GM10266 (cell line): Measurements from ENCODE around the gene XYLT1.

Experiments used
- DNase-seq: peaks from one replicate; pipeline ENCODE4 v3.0.0; 2012; ENCODE audit errors: extremely low spot score
- TF ChIP-seq, protein P1 (sequence below): IDR thresholded peaks from 2 replicates; pipeline ENCODE4 v1.5.1; 2012; ENCODE audit warnings: mild to moderate bottlenecking, low read depth; ENCODE audit not compliant: control insufficient read depth, insufficient read depth; ENCODE audit errors: missing control alignments

XYLT1 gene

GRCh38 chr16:17457513-17457912, 13.2 kb downstream of the XYLT1 start:
- TF ChIP-seq, protein P1, sequence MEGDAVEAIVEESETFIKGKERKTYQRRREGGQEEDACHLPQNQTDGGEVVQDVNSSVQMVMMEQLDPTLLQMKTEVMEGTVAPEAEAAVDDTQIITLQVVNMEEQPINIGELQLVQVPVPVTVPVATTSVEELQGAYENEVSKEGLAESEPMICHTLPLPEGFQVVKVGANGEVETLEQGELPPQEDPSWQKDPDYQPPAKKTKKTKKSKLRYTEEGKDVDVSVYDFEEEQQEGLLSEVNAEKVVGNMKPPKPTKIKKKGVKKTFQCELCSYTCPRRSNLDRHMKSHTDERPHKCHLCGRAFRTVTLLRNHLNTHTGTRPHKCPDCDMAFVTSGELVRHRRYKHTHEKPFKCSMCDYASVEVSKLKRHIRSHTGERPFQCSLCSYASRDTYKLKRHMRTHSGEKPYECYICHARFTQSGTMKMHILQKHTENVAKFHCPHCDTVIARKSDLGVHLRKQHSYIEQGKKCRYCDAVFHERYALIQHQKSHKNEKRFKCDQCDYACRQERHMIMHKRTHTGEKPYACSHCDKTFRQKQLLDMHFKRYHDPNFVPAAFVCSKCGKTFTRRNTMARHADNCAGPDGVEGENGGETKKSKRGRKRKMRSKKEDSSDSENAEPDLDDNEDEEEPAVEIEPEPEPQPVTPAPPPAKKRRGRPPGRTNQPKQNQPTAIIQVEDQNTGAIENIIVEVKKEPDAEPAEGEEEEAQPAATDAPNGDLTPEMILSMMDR = no peak

GRCh38 chr16:17454162-17454730, 16.5 kb downstream of the XYLT1 start:
- no peak for DNase-seq
- TF ChIP-seq, protein P1 = no peak

More at GRCh38 chr16:17457513-17457912, 13.2 kb downstream of the XYLT1 start:
- DNase-seq = no peak

DNA sequence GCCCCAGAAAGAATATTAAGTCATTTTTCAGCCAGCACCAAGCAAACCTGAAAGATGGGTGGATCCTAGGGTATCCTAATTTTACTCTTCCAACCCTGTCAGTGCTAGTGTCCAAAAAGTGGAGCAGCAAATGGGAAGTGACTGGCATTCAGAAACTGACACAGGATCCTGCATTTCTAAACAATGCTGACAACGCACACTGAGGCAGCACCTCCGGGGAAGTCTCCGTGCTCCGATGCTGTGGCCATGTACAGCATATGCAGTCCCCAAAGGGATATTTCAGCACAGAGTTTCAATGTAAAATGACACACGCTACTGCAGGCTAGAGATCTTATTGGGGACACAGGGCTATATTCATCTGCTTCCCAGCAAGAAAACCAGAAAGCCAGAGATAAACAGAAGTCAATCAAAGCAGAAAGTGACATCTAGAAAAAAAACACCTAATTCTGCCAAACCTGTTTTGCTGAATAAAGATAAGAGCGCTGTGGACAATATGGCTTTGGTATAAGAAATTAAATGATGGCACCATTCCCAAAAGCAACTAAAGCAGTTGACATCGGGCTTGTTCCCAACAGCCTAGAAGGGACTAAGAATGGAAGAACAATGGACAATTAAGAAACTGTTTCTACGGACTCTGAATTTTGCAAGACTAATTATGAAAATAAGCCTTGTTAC, 17.3 kb downstream of the XYLT1 start:
- TF ChIP-seq, protein P1 = no peak
- no peak for DNase-seq

- no peak for DNase-seq
- TF ChIP-seq, protein P1 = no peak
Measured at GRCh38 chr16:17452922-17453321, 17.8 kb downstream of the XYLT1 start.

- peak; percentile 41 for DNase-seq
- TF ChIP-seq, protein P1 = no peak
Measured at GRCh38 chr16:17451843-17452242, 18.9 kb downstream of the XYLT1 start.

DNA sequence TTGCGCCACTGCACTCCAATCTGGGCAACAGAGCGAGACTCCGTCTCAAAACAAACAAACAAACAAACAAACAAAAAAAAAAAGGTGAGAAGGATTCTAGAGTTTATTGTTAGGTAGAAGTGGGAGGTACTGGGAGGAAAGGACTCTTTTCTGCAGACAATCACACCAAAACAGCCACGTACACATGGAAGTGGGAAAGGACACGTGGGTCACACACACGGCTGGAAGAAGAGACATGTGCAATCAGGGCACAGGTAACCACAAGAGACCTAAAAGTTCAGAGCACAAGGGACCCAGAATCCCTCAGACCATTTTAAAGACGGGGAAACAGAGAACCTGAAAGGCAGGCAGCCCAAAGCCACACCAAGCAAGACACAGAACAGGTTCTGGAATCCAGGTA, 20.5 kb downstream of the XYLT1 start:
- TF ChIP-seq, protein P1 = no peak

GRCh38 chr16:17448640-17449638, 21.8 kb downstream of the XYLT1 start:
- DNase-seq = peak; percentile 25
- TF ChIP-seq, protein P1 = no peak

More for the DNA sequence above, 20.5 kb downstream of the XYLT1 start:
- no peak for DNase-seq
